NCI-H2227 (cell line): Measurements from ENCODE around the gene APOC1.
"Not testable (repeated sequence)": the region's sequence is repeated elsewhere in the genome, so short reads cannot be mapped to it uniquely, and the experiment has no call there.

Source experiments
- DNase-seq: peaks from one replicate; lab custom pipeline; 2025; ENCODE audit not compliant: unreplicated experiment; lab: John Stamatoyannopoulos, UW

Gene APOC1

GRCh38 chr19:44914433-44915206 lies at the start of gene APOC1:
Gene APOC1 (plus strand): TSS chr19:44914608. CDS start chr19:44914892, 284 bp downstream.
- DNase-seq = peak; percentile 87

GRCh38 chr19:44865196-44865767 lies 49.1 kb upstream of the APOC1 start:
- DNase-seq = no peak

GRCh38 chr19:44866664-44867063 lies 47.7 kb upstream of the APOC1 start:
- no peak for DNase-seq

GRCh38 chr19:44867578-44867977 lies 46.8 kb upstream of the APOC1 start:
- no peak for DNase-seq

- no peak for DNase-seq
These were observed 44.5 kb upstream of the APOC1 start for GRCh38 chr19:44869733-44870470.

GRCh38 chr19:44871809-44872208 lies 42.6 kb upstream of the APOC1 start:
- DNase-seq = no peak

- no peak for DNase-seq
These were observed 41.7 kb upstream of the APOC1 start for GRCh38 chr19:44872661-44873060.

- DNase-seq = no peak
These were observed 40.1 kb upstream of the APOC1 start for GRCh38 chr19:44874317-44874716.

- no peak for DNase-seq
These were observed 38.5 kb upstream of the APOC1 start for GRCh38 chr19:44875666-44876451.

GRCh38 chr19:44876930-44877535 lies 37.4 kb upstream of the APOC1 start:
- DNase-seq = no peak

GRCh38 chr19:44878120-44878865 lies 36.1 kb upstream of the APOC1 start:
- no peak for DNase-seq

- no peak for DNase-seq
These were observed 34.9 kb upstream of the APOC1 start for GRCh38 chr19:44879309-44880065.

- no peak for DNase-seq
These were observed 32.3 kb upstream of the APOC1 start for GRCh38 chr19:44882063-44882462.

- DNase-seq = not testable (repeated sequence)
These were observed 31.6 kb upstream of the APOC1 start for GRCh38 chr19:44882619-44883397.

GRCh38 chr19:44883922-44884321 lies 30.5 kb upstream of the APOC1 start:
- no peak for DNase-seq

- DNase-seq = no peak
These were observed 29.8 kb upstream of the APOC1 start for GRCh38 chr19:44884566-44884965.

GRCh38 chr19:44886141-44886540 lies 28.3 kb upstream of the APOC1 start:
- DNase-seq = no peak

GRCh38 chr19:44887648-44888047 lies 26.8 kb upstream of the APOC1 start:
- no peak for DNase-seq

GRCh38 chr19:44888335-44888734 lies 26.1 kb upstream of the APOC1 start:
- DNase-seq = not testable (repeated sequence)
